ENCODE results near the gene KERA. TPM values are rescaled to one million over a fixed set of nuclear protein-coding genes. Genes with fewer than 3 reads are reported as not detected.

Gene KERA
- total RNA-seq, 1 experiment from 2014 or later = not detected

- Histone ChIP-seq H2BK5ac (ENCODE audit: insufficient read length, low read length) (no peak within 1 kb of the TSS), H4K20me1 (ENCODE audit: control insufficient read depth, insufficient read depth, insufficient read length) (no peaks in the 10 kb centered on the region), H2BK12ac (ENCODE audit: insufficient read length, low read depth, low read length) (no peak within 1 kb of the TSS), H3K79me2 (ENCODE audit: insufficient read depth, low read length) (no peaks in the 10 kb centered on the region), H4K5ac (ENCODE audit: insufficient read length, low read depth, low read length) (no peak within 1 kb of the TSS), H2BK15ac (ENCODE audit: low read depth, low read length) (no peak within 1 kb of the TSS), H3K23ac (ENCODE audit: insufficient read length, low read depth, low read length) (no peak within 1 kb of the TSS), H2AK5ac (ENCODE audit: insufficient read length, low read length) (no peak within 1 kb of the TSS), H2BK120ac (ENCODE audit: low read depth, low read length, poor library complexity, severe bottlenecking) (no peak within 1 kb of the TSS), H3K9me3 (ENCODE audit: control insufficient read depth, low read depth, low read length) (no peaks in the 10 kb centered on the region), H3K4me1 (ENCODE audit: insufficient read depth, low read length) (no peaks in the 10 kb centered on the region), H2BK20ac (ENCODE audit: low read depth, low read length, poor library complexity, severe bottlenecking) (no peak within 1 kb of the TSS), H3T11ph (ENCODE audit: low read length) (no peak within 1 kb of the TSS), H3K79me1 (ENCODE audit: insufficient read depth, low read depth, low read length, poor library complexity, severe bottlenecking) (no peaks in the 10 kb centered on the region), H4K91ac (ENCODE audit: insufficient read length, low read depth, low read length) (no peak within 1 kb of the TSS), H3K4me2 (ENCODE audit: insufficient read depth, insufficient read length, low read length) (no peak within 1 kb of the TSS), H2AFZ (ENCODE audit: low read length) (no peak within 1 kb of the TSS), H3K14ac (ENCODE audit: insufficient read depth, low read length) (no peak within 1 kb of the TSS), H3K9ac (ENCODE audit: extremely low read depth, insufficient read length, low read length) (no peak within 1 kb of the TSS), H3K18ac (ENCODE audit: insufficient read length, low read depth, low read length) (no peak within 1 kb of the TSS), H3K56ac (ENCODE audit: insufficient read length, low read depth, low read length) (no peak within 1 kb of the TSS), H3K23me2 (ENCODE audit: insufficient read length, low read depth, low read length, poor library complexity, severe bottlenecking) (no peaks in the 10 kb centered on the region), H3K4ac (ENCODE audit: low read depth, low read length) (no peak within 1 kb of the TSS), H4K8ac (replicated peaks; ENCODE audit: insufficient read length, low read depth, low read length) (no peak within 1 kb of the TSS), H3K27ac (ENCODE audit: insufficient read length, low read depth, low read length) (no peak within 1 kb of the TSS), H3K27me3 (ENCODE audit: insufficient read depth, low read length) (no peaks in the 10 kb centered on the region)
- DNase-seq = no peak
- H3K36me3 Mint-ChIP-seq (ENCODE audit: insufficient read depth in 1 of 3, low read depth in 3 of 3) = no peaks in the 10 kb centered on the region
- no peak within 1 kb of the TSS for H3K4me3 Mint-ChIP-seq
- no peak within 1 kb of the TSS for H3K27ac Mint-ChIP-seq
- H3K9me3 Mint-ChIP-seq = no peaks in the 10 kb centered on the region
- TF ChIP-seq CTCF (conservative IDR thresholded peaks at IDR 0.05) = no peak
- no peaks in the 10 kb centered on the region for H3K4me1 Mint-ChIP-seq
- H3K27me3 Mint-ChIP-seq (ENCODE audit: low read depth) = peaks cover 4% of the 10 kb centered on the region; the same call in 1 of the 2 replicates
Measured at GRCh38 chr12:91004872-91005271, 53.0 kb downstream of the KERA start, which contains the start of gene EPYC. EPYC (minus strand) TSS chr12:91004972; CDS start chr12:91002565, 2,407 bp downstream.

All from H9 (cell line).